NOMO-1 (cell line): ENCODE measurements around the gene SLC25A26.
A peak's percentile ranks its signal among the peaks of the same experiment; 100 is the strongest.

Source experiments
- DNase-seq, 2 experiments: peaks; one replicate each; lab custom pipeline; 2025; ENCODE audit not compliant: unreplicated experiment in 2 of 2; lab: John Stamatoyannopoulos, UW

SLC25A26 gene

DNA sequence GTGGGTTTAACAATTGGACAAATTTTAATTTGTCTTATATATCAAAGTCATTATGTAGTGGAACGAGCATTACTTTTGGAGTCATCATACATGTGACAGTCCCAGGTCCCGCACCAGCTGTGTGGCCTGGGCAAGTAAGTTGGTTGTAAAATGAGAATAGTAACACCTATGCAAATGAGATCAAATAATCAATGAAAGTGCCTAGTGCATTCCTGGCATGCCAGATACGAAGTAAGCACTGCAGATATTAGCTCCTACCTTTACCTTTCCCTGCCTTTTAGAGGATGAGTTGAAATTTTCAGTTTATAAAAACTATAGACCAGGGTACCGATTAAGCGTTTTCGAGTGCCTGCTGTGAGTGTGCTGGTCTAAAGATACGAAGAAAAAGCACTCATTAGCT lies 145.9 kb downstream of the SLC25A26 start:
- DNase-seq, result no peak

DNA sequence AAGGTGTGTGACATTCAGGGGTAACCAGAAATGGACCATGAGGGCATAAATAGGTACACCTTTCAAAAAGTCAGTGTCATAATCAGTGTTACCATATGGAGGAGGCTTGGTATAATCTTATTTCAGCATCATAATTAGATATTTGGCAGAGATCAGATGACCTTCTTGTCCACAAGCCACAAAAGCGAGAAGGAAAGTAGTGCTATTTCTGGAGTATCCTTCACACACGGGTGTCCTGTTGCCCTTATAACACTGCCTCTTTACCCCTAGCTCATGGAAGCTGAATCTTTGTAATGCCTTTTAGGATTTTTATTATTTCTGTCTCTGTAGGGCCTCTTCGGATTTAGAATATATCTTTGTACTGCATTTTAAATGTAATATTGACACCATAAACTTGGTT lies 147.2 kb downstream of the SLC25A26 start:
- no peak for DNase-seq

DNA sequence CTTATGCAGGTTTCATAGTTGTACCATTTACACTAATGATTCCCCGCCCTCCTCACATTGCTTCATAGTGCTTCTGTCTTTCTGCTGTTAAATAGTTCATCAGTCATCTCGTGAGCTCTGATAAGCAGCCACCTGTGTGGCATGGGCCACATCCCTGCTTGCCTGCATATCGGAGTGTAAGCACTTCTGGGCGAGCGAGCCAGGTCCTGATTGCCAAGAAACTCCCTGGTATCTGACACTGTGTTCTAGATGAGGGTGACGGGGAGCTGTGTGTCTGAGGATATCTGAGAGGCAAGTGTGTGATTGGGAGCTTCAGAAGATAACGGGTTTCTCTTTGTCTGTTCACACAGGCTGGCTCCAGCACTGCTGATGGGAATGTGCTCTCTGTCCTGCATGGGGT lies 149.4 kb downstream of the SLC25A26 start:
- DNase-seq, result no peak

- no peak for DNase-seq
Observed at GRCh38 chr3:66371432-66371831, 150.6 kb downstream of the SLC25A26 start.

- no peak for DNase-seq
Observed at GRCh38 chr3:66372681-66373350, 152.0 kb downstream of the SLC25A26 start.

GRCh38 chr3:66376568-66376967 lies 155.8 kb downstream of the SLC25A26 start:
- DNase-seq, result no peak

GRCh38 chr3:66377800-66378199 lies 157.0 kb downstream of the SLC25A26 start:
- DNase-seq, result no peak

- no peak for DNase-seq
Observed at GRCh38 chr3:66378256-66378655, 157.5 kb downstream of the SLC25A26 start.

DNA sequence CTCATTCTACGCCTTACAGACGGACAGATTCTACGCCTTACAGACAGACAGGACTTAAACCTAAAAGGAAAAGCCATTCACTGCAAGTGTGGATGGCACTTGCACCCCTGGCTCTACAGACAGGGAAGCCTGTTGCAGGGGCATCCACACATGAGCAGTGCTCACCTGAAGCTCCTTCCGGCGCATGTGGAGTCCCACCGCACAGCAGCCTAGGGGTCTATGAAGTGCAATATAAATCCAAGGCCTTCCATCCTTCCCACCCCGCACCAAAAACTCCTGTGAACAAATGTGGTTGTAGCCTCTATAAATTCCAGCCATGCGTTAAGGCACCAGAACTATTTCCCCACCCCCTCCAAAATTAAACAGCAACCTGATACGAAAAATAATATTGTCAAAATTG lies 158.8 kb downstream of the SLC25A26 start:
- DNase-seq, result no peak

DNA sequence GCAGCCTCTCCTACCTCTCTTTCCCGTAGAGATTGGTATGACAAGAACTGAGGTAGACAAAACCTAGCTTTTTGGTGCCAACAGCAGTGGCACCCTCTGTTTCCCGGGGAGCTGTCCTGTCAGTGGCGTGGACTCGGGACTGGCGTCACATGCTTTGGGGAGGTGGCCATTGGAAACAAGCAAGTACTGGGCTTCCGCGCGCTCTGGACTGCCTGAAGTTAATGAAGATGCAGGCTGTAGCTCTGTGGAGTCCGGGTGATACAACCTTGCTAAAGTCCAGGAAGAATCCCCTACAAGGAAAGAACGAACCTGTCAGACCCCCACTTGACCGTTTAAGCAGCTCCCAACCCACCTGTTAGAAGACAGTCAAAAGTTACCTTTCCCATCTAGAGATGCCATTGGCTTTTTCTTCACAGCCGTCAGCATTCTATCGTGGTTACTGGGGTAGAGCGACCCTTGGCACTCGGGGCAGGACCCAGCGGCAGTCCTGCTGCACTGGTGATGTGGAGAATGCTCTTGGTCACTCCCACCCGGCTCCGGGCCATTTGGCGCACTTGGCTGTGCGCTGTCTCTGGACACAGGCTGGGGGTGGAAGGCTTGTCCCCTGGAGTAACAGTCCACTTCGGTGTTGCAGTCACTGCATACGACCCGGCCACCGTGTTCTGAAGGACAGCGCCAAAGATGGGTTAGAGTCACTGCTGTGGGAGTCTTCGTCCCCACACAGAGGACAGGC lies 159.6 kb downstream of the SLC25A26 start:
- no peak for DNase-seq

DNA sequence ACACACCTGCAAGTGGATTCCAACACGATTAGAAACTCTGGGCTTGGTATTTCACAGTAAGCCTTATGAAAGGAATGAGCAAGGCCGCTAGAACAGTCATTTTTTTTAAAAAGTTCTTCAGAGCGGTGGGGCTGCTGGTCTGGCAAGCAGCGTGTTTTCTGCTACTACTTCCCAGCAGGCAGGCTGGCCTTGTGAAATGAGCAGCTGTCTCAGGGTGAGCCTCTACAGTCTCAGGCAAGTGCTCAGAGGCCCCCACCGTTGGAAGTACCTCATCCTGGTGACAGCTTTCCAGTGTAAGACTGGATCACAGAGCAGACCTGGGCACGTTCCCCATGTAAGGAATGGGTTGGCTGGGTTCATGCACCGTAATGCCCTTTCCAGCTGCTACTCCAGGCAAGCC lies 160.8 kb downstream of the SLC25A26 start:
- no peak for DNase-seq

GRCh38 chr3:66382142-66382541 lies 161.3 kb downstream of the SLC25A26 start:
- DNase-seq, result no peak

DNA sequence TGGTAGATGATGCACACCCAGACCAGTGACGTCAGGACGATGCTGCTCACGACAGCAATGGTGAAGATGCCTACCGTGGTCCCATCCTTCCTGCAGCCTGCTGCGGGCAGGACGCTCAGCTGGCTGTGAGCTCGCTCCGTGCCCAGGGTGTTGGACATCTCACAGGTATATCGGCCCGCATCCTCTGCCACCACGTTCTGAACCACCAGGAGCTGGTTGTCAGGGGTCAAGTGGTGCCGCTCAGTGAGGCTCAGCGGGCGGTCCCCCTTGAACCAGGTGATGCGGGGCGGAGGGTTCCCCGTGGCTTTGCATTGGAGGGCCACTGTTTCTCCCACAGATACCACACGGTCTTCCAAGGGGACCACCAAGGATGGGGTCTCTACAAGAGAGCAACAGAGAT lies 162.2 kb downstream of the SLC25A26 start:
- no peak for DNase-seq

- DNase-seq, result no peak
Observed at GRCh38 chr3:66383998-66384745, 163.4 kb downstream of the SLC25A26 start.

DNA sequence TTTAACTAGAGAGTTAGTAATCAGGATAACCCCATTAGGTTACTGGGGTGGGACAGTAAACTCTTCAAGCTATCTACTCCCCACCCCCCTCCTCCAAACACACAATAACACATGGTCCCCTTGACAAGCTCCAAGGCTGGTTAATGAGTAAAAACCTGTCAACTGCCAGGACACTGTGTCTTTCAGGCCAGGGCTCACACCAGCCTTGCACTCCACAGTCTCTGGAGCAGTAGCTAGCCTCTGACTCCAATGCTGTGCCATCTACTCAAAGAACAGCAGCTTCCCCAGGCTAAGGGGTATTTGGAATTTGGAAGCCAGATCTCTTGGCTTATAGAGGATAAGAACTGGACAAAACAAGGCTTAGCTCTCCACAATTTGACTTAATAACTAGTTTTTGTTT lies 164.3 kb downstream of the SLC25A26 start:
- DNase-seq, result no peak

- DNase-seq, result no peak
Observed at GRCh38 chr3:66386011-66386924, 165.5 kb downstream of the SLC25A26 start.

DNA sequence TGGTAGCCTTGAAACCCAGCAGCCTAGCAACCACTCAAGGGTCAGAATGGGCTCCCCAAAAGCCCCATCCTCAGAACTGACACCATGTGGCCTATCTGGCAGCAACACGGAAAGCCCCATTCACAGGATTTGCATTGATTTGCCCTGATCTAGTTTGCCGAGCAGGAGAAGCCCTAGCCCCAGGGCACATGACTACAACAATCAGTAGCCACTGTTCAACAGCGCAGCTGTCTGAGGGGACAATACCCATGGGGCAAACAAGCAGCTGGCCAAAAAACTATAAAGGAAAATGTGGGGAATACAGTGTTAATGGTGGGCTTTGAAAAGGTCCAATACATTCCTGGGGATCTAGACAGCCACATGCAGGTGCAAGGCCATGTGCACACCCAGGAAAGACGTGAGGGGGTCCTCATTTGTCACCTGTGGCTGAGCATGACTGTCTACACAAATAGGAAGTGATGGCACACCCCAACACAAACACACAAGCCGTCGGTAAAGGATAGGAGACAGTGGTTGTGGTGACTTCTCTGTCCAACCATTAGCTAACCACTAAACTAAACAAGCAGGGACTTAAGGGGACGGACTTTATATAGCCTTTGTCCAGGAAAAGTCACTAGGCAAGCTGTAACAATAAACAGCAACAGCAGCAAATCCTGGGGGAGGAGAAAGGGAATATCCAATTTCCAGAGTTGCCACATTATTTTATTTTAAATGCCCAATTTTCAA lies 166.3 kb downstream of the SLC25A26 start:
- no peak for DNase-seq

- DNase-seq, result peak; percentile 51 to 68
Observed at GRCh38 chr3:66390013-66390412, 169.2 kb downstream of the SLC25A26 start.

DNA sequence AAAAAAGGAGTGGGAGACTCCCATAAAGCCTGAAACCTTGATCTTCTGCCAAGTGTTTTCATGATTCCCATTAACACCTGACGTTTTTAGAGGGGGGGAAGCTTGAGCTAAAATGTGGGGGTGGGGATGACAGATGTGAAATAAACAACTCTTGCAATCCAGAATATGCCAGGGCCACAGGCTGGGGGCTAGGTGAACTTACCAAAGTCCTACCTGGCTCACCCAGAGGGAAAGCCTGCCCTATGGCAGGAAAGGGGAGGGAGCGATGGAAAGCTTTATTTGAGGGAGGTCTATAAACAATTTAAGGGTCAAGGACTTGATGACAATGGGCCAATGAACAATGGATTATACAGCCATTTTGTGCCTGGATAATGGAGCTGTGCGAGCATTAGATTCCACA lies 171.7 kb downstream of the SLC25A26 start:
- no peak for DNase-seq

DNA sequence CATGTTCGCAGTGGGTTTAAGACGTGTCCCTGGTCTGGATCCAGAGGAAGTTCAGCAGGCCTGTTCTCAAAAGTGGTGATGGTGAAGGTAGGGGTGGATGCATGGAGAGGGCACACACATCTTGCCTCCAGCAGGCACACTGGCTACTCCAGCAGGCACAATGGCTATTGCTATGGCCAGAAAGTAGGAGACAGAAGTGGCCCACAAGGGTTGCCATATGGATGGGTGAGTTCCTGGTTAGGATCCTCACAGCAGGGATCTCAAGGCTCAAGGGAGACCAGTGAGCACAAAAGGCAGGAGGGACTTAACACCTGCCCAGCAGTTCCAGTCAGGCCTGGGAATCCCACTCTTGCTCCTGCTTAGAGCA lies 172.1 kb downstream of the SLC25A26 start:
- DNase-seq, result no peak
